CD8-positive, alpha-beta memory T cell (primary cell): ENCODE data around the gene TCF4. TPM values are rescaled to one million over a fixed set of nuclear protein-coding genes. Genes with fewer than 3 reads are reported as not detected.

ENCODE experiments used
- CTCF ChIA-PET: fragments of 350-600 bp; sonication (Branson Sonifier 250); formaldehyde crosslinking; loops from one replicate; lab custom pipeline; 2021; ENCODE audit warnings: antibody characterized with exemption; lab: Charles Lee
- POLR2A ChIA-PET: fragments of 350-600 bp; sonication (Branson Sonifier 250); formaldehyde crosslinking; loops from one replicate; lab custom pipeline; 2021; ENCODE audit warnings: antibody characterized with exemption; lab: Charles Lee
- DNase-seq, 5 donors: peaks; one replicate each; pipeline versions ENCODE4 v3.0.0 to v3.0.0-alpha.2; 2020 to 2022; ENCODE audit warnings: mixed read lengths in 1 of 5
- H3K27ac ChIP-seq: one replicate; pipeline ENCODE4 v1.7.0; 2013; ENCODE audit warnings: low read depth, mild to moderate bottlenecking, low read length, moderate library complexity
- H3K27me3 ChIP-seq: 2 replicates; pipeline ENCODE4 v1.7.0; 2013; ENCODE audit warnings: low read length, mild to moderate bottlenecking; ENCODE audit not compliant: insufficient read depth, poor library complexity, severe bottlenecking
- H3K36me3 ChIP-seq: 2 replicates; pipeline ENCODE4 v1.7.0; 2013; ENCODE audit warnings: mild to moderate bottlenecking, low read length, moderate library complexity; ENCODE audit not compliant: insufficient read depth
- H3K4me1 ChIP-seq: 2 replicates; pipeline ENCODE4 v1.7.0; 2013; ENCODE audit warnings: mild to moderate bottlenecking, low read length, moderate library complexity; ENCODE audit not compliant: insufficient read depth
- H3K4me3 ChIP-seq: 2 replicates; pipeline ENCODE4 v1.7.0; 2013; ENCODE audit warnings: mild to moderate bottlenecking, low read length
- H3K9me3 ChIP-seq: 2 replicates; pipeline ENCODE4 v1.7.0; 2013; ENCODE audit warnings: mild to moderate bottlenecking, low read length
- H3K27ac Mint-ChIP-seq, 8 donors: one replicate each; pipeline ENCODE4 v1.8.0; 2020 to 2021; ENCODE audit warnings: mixed read lengths in 8 of 8, mild to moderate bottlenecking in 6 of 8, inconsistent platforms in 3 of 8, moderate library complexity in 3 of 8
- H3K27me3 Mint-ChIP-seq, 2 donors: one replicate each; pipeline ENCODE4 v1.8.0; 2020 to 2021; ENCODE audit warnings: mixed read lengths in 2 of 2, mild to moderate bottlenecking in 1 of 2, moderate library complexity in 1 of 2
- H3K36me3 Mint-ChIP-seq, 3 donors: one replicate each; pipeline ENCODE4 v1.8.0; 2020 to 2021; ENCODE audit warnings: mixed read lengths in 3 of 3, inconsistent platforms in 1 of 3, mild to moderate bottlenecking in 1 of 3
- H3K4me1 Mint-ChIP-seq, 3 donors: one replicate each; pipeline ENCODE4 v1.8.0; 2020 to 2021; ENCODE audit warnings: mixed read lengths in 3 of 3, inconsistent platforms in 1 of 3, mild to moderate bottlenecking in 1 of 3
- H3K4me3 Mint-ChIP-seq, 7 donors: one replicate each; pipeline ENCODE4 v1.8.0; 2020 to 2021; ENCODE audit warnings: mixed read lengths in 7 of 7, mild to moderate bottlenecking in 6 of 7, moderate library complexity in 4 of 7, inconsistent platforms in 2 of 7
- H3K9me3 Mint-ChIP-seq, 5 donors: one replicate each; pipeline ENCODE4 v1.8.0; 2020 to 2022; ENCODE audit warnings: mixed read lengths in 5 of 5, mild to moderate bottlenecking in 3 of 5, moderate library complexity in 2 of 5, inconsistent platforms in 1 of 5
- polyA plus RNA-seq: library from polyadenylated mRNA; unstranded; fragments of 300-500 nt; fragmentation: Illumina TruSeq; gene quantifications from one replicate; pipeline ENCODE4 v1.2.3, GENCODE V29; 2021
- total RNA-seq, 2 experiments: library from RNA; stranded (reverse); gene quantifications; one replicate each; pipeline ENCODE4 v1.2.3, GENCODE V29; 2021

TCF4 gene
- total and polyA plus RNA-seq, 3 experiments from 2014 or later, result 0.18 to 0.62 (median 0.47) TPM

GRCh38 chr18:55252901-55253300, 335.1 kb downstream of the TCF4 start:
- DNase-seq, result no peak
- H3K4me1 ChIP-seq, result no peaks in the 10 kb centered on the region
- Mint-ChIP-seq H3K4me3 (no peak overlapping the region), H3K9me3 (peaks cover 0 to 4% (median 0%) of the 10 kb centered on the region in 5 donors), H3K4me1 (no peaks in the 10 kb centered on the region), H3K27me3 (no peaks in the 10 kb centered on the region), H3K36me3 (no peaks in the 10 kb centered on the region), H3K27ac (no peak overlapping the region)
- ChIA-PET POLR2A (no interaction called here), CTCF (no interaction called here)
- no peaks in the 10 kb centered on the region for H3K27me3 ChIP-seq
- no peaks in the 10 kb centered on the region for H3K36me3 ChIP-seq
- no peak overlapping the region for H3K4me3 ChIP-seq
- no peak overlapping the region for H3K27ac ChIP-seq
- no peaks in the 10 kb centered on the region for H3K9me3 ChIP-seq

GRCh38 chr18:55252053-55252675, 335.8 kb downstream of the TCF4 start:
- Mint-ChIP-seq H3K9me3 (peaks cover 0 to 10% (median 0%) of the 10 kb centered on the region in 5 donors), H3K4me3 (no peak overlapping the region), H3K27ac (no peak overlapping the region), H3K27me3 (no peaks in the 10 kb centered on the region), H3K36me3 (no peaks in the 10 kb centered on the region), H3K4me1 (no peaks in the 10 kb centered on the region)
- ChIA-PET CTCF (no interaction called here), POLR2A (no interaction called here)
- DNase-seq, result no peak
- no peaks in the 10 kb centered on the region for H3K9me3 ChIP-seq
- no peaks in the 10 kb centered on the region for H3K27me3 ChIP-seq
- H3K4me3 ChIP-seq, result no peak overlapping the region
- no peak overlapping the region for H3K27ac ChIP-seq
- H3K4me1 ChIP-seq, result no peaks in the 10 kb centered on the region
- H3K36me3 ChIP-seq, result no peaks in the 10 kb centered on the region

- Histone ChIP-seq H3K27me3 (no peaks in the 10 kb centered on the region), H3K4me3 (no peak overlapping the region), H3K27ac (no peak overlapping the region), H3K4me1 (no peaks in the 10 kb centered on the region), H3K36me3 (no peaks in the 10 kb centered on the region), H3K9me3 (no peaks in the 10 kb centered on the region)
- Mint-ChIP-seq H3K9me3 (peaks cover 0 to 10% (median 0%) of the 10 kb centered on the region in 5 donors), H3K4me1 (no peaks in the 10 kb centered on the region), H3K36me3 (no peaks in the 10 kb centered on the region), H3K27ac (no peak overlapping the region), H3K27me3 (no peaks in the 10 kb centered on the region), H3K4me3 (no peak overlapping the region)
- DNase-seq, result no peak
- ChIA-PET CTCF (no interaction called here), POLR2A (no interaction called here)
Measured at GRCh38 chr18:55251254-55251971, 336.6 kb downstream of the TCF4 start.

GRCh38 chr18:55250768-55251173, 337.2 kb downstream of the TCF4 start:
- ChIA-PET POLR2A (no interaction called here), CTCF (no interaction called here)
- H3K4me1 ChIP-seq, result no peaks in the 10 kb centered on the region
- H3K9me3 ChIP-seq, result no peaks in the 10 kb centered on the region
- H3K4me1 Mint-ChIP-seq, result no peaks in the 10 kb centered on the region
- H3K36me3 Mint-ChIP-seq, result no peaks in the 10 kb centered on the region
- no peak for DNase-seq
- peak overlapping the region in 1 of 8 donors; percentile 1 for H3K27ac Mint-ChIP-seq
- H3K27me3 ChIP-seq, result no peaks in the 10 kb centered on the region
- no peak overlapping the region for H3K27ac ChIP-seq
- H3K4me3 ChIP-seq, result no peak overlapping the region
- no peaks in the 10 kb centered on the region for H3K27me3 Mint-ChIP-seq
- H3K36me3 ChIP-seq, result no peaks in the 10 kb centered on the region
- peaks cover 0 to 10% (median 0%) of the 10 kb centered on the region in 5 donors for H3K9me3 Mint-ChIP-seq
- no peak overlapping the region for H3K4me3 Mint-ChIP-seq

GRCh38 chr18:55249550-55249949, 338.4 kb downstream of the TCF4 start:
- POLR2A ChIA-PET, result no interaction called here
- Mint-ChIP-seq H3K9me3 (peaks cover 0 to 10% (median 0%) of the 10 kb centered on the region in 5 donors), H3K27me3 (no peaks in the 10 kb centered on the region), H3K4me1 (no peaks in the 10 kb centered on the region), H3K36me3 (no peaks in the 10 kb centered on the region), H3K4me3 (no peak overlapping the region), H3K27ac (no peak overlapping the region)
- Histone ChIP-seq H3K27me3 (no peaks in the 10 kb centered on the region), H3K27ac (no peak overlapping the region), H3K36me3 (no peaks in the 10 kb centered on the region), H3K4me1 (no peaks in the 10 kb centered on the region), H3K9me3 (no peaks in the 10 kb centered on the region), H3K4me3 (no peak overlapping the region)
- CTCF ChIA-PET, result no interaction called here
- no peak for DNase-seq

- Histone ChIP-seq H3K4me3 (no peak overlapping the region), H3K27ac (no peak overlapping the region), H3K4me1 (no peaks in the 10 kb centered on the region), H3K9me3 (no peaks in the 10 kb centered on the region), H3K27me3 (no peaks in the 10 kb centered on the region), H3K36me3 (no peaks in the 10 kb centered on the region)
- H3K4me3 Mint-ChIP-seq, result no peak overlapping the region
- DNase-seq, result no peak
- H3K9me3 Mint-ChIP-seq, result peaks cover 0 to 8% (median 0%) of the 10 kb centered on the region in 5 donors
- H3K27ac Mint-ChIP-seq, result no peak overlapping the region
- no peaks in the 10 kb centered on the region for H3K27me3 Mint-ChIP-seq
- no peaks in the 10 kb centered on the region for H3K4me1 Mint-ChIP-seq
- ChIA-PET CTCF (no interaction called here), POLR2A (no interaction called here)
- no peaks in the 10 kb centered on the region for H3K36me3 Mint-ChIP-seq
Measured at GRCh38 chr18:55248495-55248894, 339.5 kb downstream of the TCF4 start.

GRCh38 chr18:55247032-55247431, 341.0 kb downstream of the TCF4 start:
- POLR2A ChIA-PET, result no interaction called here
- H3K36me3 ChIP-seq, result no peaks in the 10 kb centered on the region
- DNase-seq, result no peak
- H3K4me3 ChIP-seq, result no peak overlapping the region
- H3K4me1 ChIP-seq, result no peaks in the 10 kb centered on the region
- no peaks in the 10 kb centered on the region for H3K9me3 ChIP-seq
- H3K27ac Mint-ChIP-seq, result no peak overlapping the region
- CTCF ChIA-PET, result no interaction called here
- H3K4me3 Mint-ChIP-seq, result no peak overlapping the region
- no peak overlapping the region for H3K27ac ChIP-seq
- H3K9me3 Mint-ChIP-seq, result peaks cover 0 to 5% (median 0%) of the 10 kb centered on the region in 5 donors
- H3K36me3 Mint-ChIP-seq, result no peaks in the 10 kb centered on the region
- H3K27me3 Mint-ChIP-seq, result no peaks in the 10 kb centered on the region
- H3K4me1 Mint-ChIP-seq, result no peaks in the 10 kb centered on the region
- no peaks in the 10 kb centered on the region for H3K27me3 ChIP-seq

GRCh38 chr18:55246278-55246677, 341.7 kb downstream of the TCF4 start:
- H3K4me3 Mint-ChIP-seq, result no peak overlapping the region
- Histone ChIP-seq H3K27me3 (no peaks in the 10 kb centered on the region), H3K4me1 (no peaks in the 10 kb centered on the region), H3K4me3 (no peak overlapping the region), H3K27ac (no peak overlapping the region), H3K36me3 (no peaks in the 10 kb centered on the region), H3K9me3 (no peaks in the 10 kb centered on the region)
- H3K27ac Mint-ChIP-seq, result no peak overlapping the region
- H3K4me1 Mint-ChIP-seq, result no peaks in the 10 kb centered on the region
- ChIA-PET POLR2A (no interaction called here), CTCF (no interaction called here)
- H3K36me3 Mint-ChIP-seq, result no peaks in the 10 kb centered on the region
- no peak for DNase-seq
- H3K27me3 Mint-ChIP-seq, result no peaks in the 10 kb centered on the region
- H3K9me3 Mint-ChIP-seq, result peaks cover 0 to 5% (median 0%) of the 10 kb centered on the region in 5 donors
